Fibroblast of lung (primary cell): ENCODE results near the gene SNX5. TPM values are rescaled to one million over a fixed set of nuclear protein-coding genes. Genes with fewer than 3 reads are reported as not detected.

Source experiments
- DNase-seq, 2 donors: peaks; one replicate each; pipeline versions ENCODE4 v3.0.0 to v3.0.0-alpha.2; 2010; ENCODE audit warnings: low read depth in 2 of 2
- H2AFZ ChIP-seq: 2 replicates; pipeline ENCODE4 v1.5.1; 2012; ENCODE audit warnings: low read length, control low read depth, inconsistent platforms
- H3K27ac ChIP-seq: 2 replicates; pipeline ENCODE4 v1.5.1; 2011; ENCODE audit warnings: low read length, control low read depth; ENCODE audit not compliant: insufficient read depth
- H3K27me3 ChIP-seq: 2 replicates; pipeline ENCODE4 v1.5.1; 2011; ENCODE audit warnings: mild to moderate bottlenecking, low read length; ENCODE audit not compliant: control insufficient read depth, insufficient read depth
- H3K36me3 ChIP-seq: 2 replicates; pipeline ENCODE4 v1.5.1; 2011; ENCODE audit warnings: low read length; ENCODE audit not compliant: control insufficient read depth, insufficient read depth
- H3K4me1 ChIP-seq: 2 replicates; pipeline ENCODE4 v1.5.1; 2011; ENCODE audit warnings: low read length; ENCODE audit not compliant: control insufficient read depth, insufficient read depth; ENCODE audit errors: extremely low read depth
- H3K4me2 ChIP-seq: 2 replicates; pipeline ENCODE4 v1.5.1; 2011; ENCODE audit warnings: low read length, control low read depth; ENCODE audit not compliant: insufficient read depth; ENCODE audit errors: extremely low read depth
- H3K4me3 ChIP-seq, 4 experiments: fragments of 200-600 bp in 1 of 4; sonication (generic) in 1 of 4; replicated peaks in 1 of 4; 2 replicates each; pipeline ENCODE4 v1.5.1; 2011 to 2016; ENCODE audit warnings: low read length in 4 of 4, low read depth in 3 of 4, mild to moderate bottlenecking in 3 of 4, control low read depth in 2 of 4, inconsistent platforms in 1 of 4, mixed read lengths in 1 of 4; ENCODE audit not compliant: insufficient read depth in 1 of 4; ENCODE audit errors: control extremely low read depth in 1 of 4
- H3K79me2 ChIP-seq: 2 replicates; pipeline ENCODE4 v1.5.1; 2012; ENCODE audit warnings: mild to moderate bottlenecking, low read length, inconsistent platforms; ENCODE audit not compliant: control insufficient read depth, insufficient read depth
- H3K9ac ChIP-seq: 2 replicates; pipeline ENCODE4 v1.5.1; 2011; ENCODE audit warnings: mild to moderate bottlenecking, low read length, control low read depth; ENCODE audit not compliant: insufficient read depth
- H3K9me3 ChIP-seq: 2 replicates; pipeline ENCODE4 v1.5.1; 2012; ENCODE audit warnings: low read depth, low read length; ENCODE audit not compliant: control insufficient read depth, insufficient read depth
- H4K20me1 ChIP-seq: 2 replicates; pipeline ENCODE4 v1.5.1; 2011; ENCODE audit warnings: low read length; ENCODE audit not compliant: control insufficient read depth, insufficient read depth; ENCODE audit errors: extremely low read depth
- EZH2 ChIP-seq: IDR thresholded peaks from 2 replicates; pipeline ENCODE4 v1.5.1; 2012; ENCODE audit warnings: low read length, control low read depth, mild to moderate bottlenecking; ENCODE audit errors: missing control alignments
- polyA plus RNA-seq, 2 donors: library from polyadenylated mRNA; depleted of rRNA in 1 of 2; stranded (reverse) in 1 of 2; unstranded in 1 of 2; fragments of >200 nt; gene quantifications; 2 replicates each; pipeline ENCODE4 v1.2.1, GENCODE V29; 2011 to 2012; ENCODE audit warnings: missing spikeins in 1 of 2
- total RNA-seq: library from RNA; depleted of rRNA; stranded (reverse); fragments of >200 nt; gene quantifications from 2 replicates; pipeline ENCODE4 v1.2.1, GENCODE V29; 2014
- TF ChIP-seq, protein P1 (sequence below), 2 donors: IDR thresholded peaks in 1 of 2; conservative IDR thresholded peaks in 1 of 2; 1 replicate in 1 of 2; 2 replicates in 1 of 2; pipeline ENCODE4 v1.5.1; 2011 to 2012; ENCODE audit warnings: low read length in 2 of 2, control low read depth in 1 of 2, inconsistent platforms in 1 of 2, low read depth in 1 of 2, mild to moderate bottlenecking in 1 of 2

The SNX5 gene
- total and polyA plus RNA-seq, 2 donors (not counting 1 experiment from before 2014, with no cell fraction given), result 73.5 to 127 TPM

DNA sequence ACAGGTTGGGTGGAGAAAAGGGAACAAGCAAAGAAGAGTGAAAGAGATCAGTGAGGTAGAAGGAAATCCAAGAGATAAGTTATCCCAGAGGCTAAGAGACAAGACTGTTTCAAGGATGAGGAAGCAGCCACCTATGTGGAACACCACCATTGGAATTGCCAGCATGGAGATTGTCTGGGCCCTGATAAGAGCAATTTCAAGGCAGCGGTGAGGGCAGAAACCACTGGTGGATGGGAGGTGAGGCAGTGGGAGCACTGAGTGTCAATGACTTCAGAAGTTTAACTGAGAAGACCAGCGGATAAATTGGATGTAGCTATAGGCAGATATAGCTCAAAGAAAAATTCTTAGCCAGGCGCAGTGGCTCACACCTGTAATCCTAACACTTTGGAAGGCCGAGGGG is 56.7 kb downstream of the SNX5 start:
- no peaks in the 10 kb centered on the region for H4K20me1 ChIP-seq
- H3K4me1 ChIP-seq, result peaks cover 8% of the 10 kb centered on the region
- H2AFZ ChIP-seq, result no peak overlapping the region
- no peaks in the 10 kb centered on the region for H3K9me3 ChIP-seq
- no peaks in the 10 kb centered on the region for H3K79me2 ChIP-seq
- no peak overlapping the region for H3K4me2 ChIP-seq
- no peak overlapping the region for H3K4me3 ChIP-seq
- H3K27me3 ChIP-seq, result no peaks in the 10 kb centered on the region
- DNase-seq, result no peak
- no peak overlapping the region for H3K27ac ChIP-seq
- no peak overlapping the region for H3K9ac ChIP-seq
- no peak for TF ChIP-seq EZH2
- TF ChIP-seq, protein P1, sequence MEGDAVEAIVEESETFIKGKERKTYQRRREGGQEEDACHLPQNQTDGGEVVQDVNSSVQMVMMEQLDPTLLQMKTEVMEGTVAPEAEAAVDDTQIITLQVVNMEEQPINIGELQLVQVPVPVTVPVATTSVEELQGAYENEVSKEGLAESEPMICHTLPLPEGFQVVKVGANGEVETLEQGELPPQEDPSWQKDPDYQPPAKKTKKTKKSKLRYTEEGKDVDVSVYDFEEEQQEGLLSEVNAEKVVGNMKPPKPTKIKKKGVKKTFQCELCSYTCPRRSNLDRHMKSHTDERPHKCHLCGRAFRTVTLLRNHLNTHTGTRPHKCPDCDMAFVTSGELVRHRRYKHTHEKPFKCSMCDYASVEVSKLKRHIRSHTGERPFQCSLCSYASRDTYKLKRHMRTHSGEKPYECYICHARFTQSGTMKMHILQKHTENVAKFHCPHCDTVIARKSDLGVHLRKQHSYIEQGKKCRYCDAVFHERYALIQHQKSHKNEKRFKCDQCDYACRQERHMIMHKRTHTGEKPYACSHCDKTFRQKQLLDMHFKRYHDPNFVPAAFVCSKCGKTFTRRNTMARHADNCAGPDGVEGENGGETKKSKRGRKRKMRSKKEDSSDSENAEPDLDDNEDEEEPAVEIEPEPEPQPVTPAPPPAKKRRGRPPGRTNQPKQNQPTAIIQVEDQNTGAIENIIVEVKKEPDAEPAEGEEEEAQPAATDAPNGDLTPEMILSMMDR (conservative IDR thresholded peaks at IDR 0.05 in 1 of 2, IDR thresholded peaks at IDR 0.05 in 1 of 2; ENCODE audit: low read depth in 1 of 2, low read length in 2 of 2), result no peak
- H3K36me3 ChIP-seq, result no peaks in the 10 kb centered on the region

DNA sequence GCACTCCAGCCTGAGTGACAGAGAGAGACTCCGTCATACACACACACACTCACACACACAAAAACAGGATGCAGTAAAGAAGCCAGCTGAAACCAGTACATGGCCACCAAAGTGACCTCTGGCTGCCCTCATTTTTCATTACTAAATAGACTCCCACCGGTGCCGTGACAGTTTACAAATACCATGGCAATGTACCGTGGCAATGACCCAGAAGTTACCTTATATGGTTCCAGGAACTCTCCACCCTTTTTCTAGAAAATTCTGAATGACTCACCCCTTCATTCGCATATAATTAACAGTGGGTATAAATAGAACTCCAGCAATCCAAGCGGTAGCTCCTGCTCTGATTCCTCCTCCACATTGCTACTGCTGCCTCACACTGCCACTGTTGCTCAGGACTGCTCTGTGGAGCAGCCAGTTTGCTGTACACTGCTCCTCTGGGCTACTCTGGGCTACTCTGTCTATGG is 57.7 kb downstream of the SNX5 start:
- H3K4me3 ChIP-seq, result no peak overlapping the region
- no peaks in the 10 kb centered on the region for H3K79me2 ChIP-seq
- H3K4me1 ChIP-seq, result peaks cover 8% of the 10 kb centered on the region
- no peaks in the 10 kb centered on the region for H4K20me1 ChIP-seq
- H3K9ac ChIP-seq, result no peak overlapping the region
- H3K27me3 ChIP-seq, result no peaks in the 10 kb centered on the region
- H3K36me3 ChIP-seq, result no peaks in the 10 kb centered on the region
- H2AFZ ChIP-seq, result no peak overlapping the region
- no peak for TF ChIP-seq EZH2
- TF ChIP-seq, protein P1 (conservative IDR thresholded peaks at IDR 0.05 in 1 of 2, IDR thresholded peaks at IDR 0.05 in 1 of 2; ENCODE audit: low read depth in 1 of 2, low read length in 2 of 2), result peak; percentile 10 to 30
- H3K9me3 ChIP-seq, result no peaks in the 10 kb centered on the region
- no peak overlapping the region for H3K4me2 ChIP-seq
- peak; percentile 88 to 93 for DNase-seq
- H3K27ac ChIP-seq, result no peak overlapping the region

DNA sequence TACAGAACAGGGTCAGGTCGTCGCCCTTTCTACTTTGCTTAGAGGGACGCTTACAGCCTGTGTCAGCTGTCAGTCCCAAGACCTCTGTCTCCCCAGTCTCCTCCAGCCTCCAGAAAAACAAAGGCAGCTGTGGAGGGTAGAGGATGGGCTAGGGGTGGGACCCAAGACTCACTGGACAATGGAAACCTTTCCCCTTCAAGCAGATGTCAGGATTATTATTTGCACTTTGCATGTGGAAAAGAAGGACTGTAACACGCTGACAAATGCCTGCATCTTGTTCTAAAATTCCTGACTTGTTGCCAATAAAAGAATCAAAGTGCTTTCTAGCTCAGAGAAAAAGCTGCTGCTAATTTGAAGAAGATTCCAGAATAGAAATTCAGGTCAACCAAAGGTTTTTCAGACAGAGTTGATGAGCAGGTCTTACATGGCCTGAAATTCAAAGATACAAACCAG is 58.7 kb downstream of the SNX5 start:
- Histone ChIP-seq H3K27me3 (no peaks in the 10 kb centered on the region), H2AFZ (no peak overlapping the region), H3K9me3 (no peaks in the 10 kb centered on the region), H4K20me1 (no peaks in the 10 kb centered on the region), H3K4me1 (peaks cover 8% of the 10 kb centered on the region), H3K79me2 (no peaks in the 10 kb centered on the region), H3K4me3 (no peak overlapping the region), H3K4me2 (no peak overlapping the region), H3K27ac (no peak overlapping the region), H3K36me3 (no peaks in the 10 kb centered on the region), H3K9ac (no peak overlapping the region)
- no peak for TF ChIP-seq EZH2
- TF ChIP-seq, protein P1 (conservative IDR thresholded peaks at IDR 0.05 in 1 of 2, IDR thresholded peaks at IDR 0.05 in 1 of 2; ENCODE audit: low read depth in 1 of 2, low read length in 2 of 2), result no peak
- peak in 1 of 2 donors; percentile 34 for DNase-seq
